ENCODE results near the gene PNLIPRP3.

PNLIPRP3 gene

DNA sequence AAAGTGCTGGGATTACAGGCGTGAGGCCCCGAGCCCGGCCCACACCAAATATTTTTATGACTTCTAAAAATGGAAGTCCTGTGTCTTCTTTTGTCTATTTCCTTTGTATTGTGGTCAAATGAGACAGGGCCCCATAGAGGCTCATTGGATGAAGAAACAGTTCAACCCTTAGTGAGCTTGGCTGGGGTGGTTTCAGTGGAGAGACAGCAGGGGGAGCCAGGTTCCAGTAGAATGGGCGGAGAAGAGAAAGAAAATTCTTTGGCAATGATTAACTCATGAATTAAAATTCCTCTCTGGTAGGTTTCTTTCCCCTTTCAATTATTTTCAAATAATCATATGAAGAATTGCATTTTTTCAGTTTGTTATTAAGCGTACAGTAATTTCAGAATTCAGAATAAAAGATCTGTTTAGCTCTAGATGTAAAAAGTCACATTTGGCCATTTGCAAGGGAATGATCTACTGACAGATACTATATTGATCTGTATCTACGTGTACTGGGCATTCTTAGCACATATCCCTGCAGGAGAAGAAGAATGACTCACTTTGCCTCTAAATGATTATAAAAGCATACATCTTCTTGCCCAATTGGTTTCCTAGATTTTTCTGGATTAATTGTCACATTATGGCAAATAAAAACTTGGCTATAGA is 43.2 kb downstream of the PNLIPRP3 start:
- Histone ChIP-seq H2AFZ (ENCODE audit: low read depth) (no peak overlapping the region), H3K27me3 (ENCODE audit: insufficient read depth, low read depth) (no peaks in the 10 kb centered on the region), H3K4me2 (no peak overlapping the region), H3K79me2 (ENCODE audit: insufficient read depth, low read depth) (no peaks in the 10 kb centered on the region), H3K4me1 (ENCODE audit: low read depth, poor library complexity, severe bottlenecking) (no peaks in the 10 kb centered on the region), H3K4me3 (IDR thresholded peaks at IDR 0.05; ENCODE audit: insufficient read depth, low read depth, low read length) (no peak overlapping the region), H4K20me1 (ENCODE audit: insufficient read depth) (no peaks in the 10 kb centered on the region), H3K36me3 (ENCODE audit: insufficient read depth) (no peaks in the 10 kb centered on the region), H3K9ac (no peak overlapping the region), H3K27ac (no peak overlapping the region)
- TF ChIP-seq, protein P1, sequence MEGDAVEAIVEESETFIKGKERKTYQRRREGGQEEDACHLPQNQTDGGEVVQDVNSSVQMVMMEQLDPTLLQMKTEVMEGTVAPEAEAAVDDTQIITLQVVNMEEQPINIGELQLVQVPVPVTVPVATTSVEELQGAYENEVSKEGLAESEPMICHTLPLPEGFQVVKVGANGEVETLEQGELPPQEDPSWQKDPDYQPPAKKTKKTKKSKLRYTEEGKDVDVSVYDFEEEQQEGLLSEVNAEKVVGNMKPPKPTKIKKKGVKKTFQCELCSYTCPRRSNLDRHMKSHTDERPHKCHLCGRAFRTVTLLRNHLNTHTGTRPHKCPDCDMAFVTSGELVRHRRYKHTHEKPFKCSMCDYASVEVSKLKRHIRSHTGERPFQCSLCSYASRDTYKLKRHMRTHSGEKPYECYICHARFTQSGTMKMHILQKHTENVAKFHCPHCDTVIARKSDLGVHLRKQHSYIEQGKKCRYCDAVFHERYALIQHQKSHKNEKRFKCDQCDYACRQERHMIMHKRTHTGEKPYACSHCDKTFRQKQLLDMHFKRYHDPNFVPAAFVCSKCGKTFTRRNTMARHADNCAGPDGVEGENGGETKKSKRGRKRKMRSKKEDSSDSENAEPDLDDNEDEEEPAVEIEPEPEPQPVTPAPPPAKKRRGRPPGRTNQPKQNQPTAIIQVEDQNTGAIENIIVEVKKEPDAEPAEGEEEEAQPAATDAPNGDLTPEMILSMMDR (conservative IDR thresholded peaks at IDR 0.05; ENCODE audit: low read depth, low read length), result peak; percentile 28; the same call in 1 of the 2 replicates

DNA sequence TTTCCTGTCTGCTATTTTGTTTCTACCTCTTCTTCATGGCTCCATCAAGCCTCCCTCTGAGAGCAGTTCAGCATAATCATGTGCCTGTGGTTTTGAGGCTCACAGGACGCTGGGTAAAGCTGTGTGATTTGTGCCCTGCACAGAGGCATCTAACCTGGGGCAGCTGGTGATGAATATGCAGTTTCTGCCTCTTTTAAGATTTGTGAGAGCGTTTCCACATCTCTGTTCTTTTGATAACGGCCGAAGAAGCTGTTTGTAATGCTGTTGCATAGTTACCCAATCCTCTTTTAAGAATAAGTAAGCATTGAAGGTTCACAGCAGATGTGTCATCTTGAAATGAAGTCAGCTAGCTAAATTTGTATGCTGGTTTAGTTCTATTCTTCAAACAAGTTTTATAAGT is 45.2 kb downstream of the PNLIPRP3 start:
- Histone ChIP-seq H3K27me3 (ENCODE audit: insufficient read depth, low read depth) (no peaks in the 10 kb centered on the region), H3K4me1 (ENCODE audit: low read depth, poor library complexity, severe bottlenecking) (no peaks in the 10 kb centered on the region), H3K27ac (no peak overlapping the region), H4K20me1 (ENCODE audit: insufficient read depth) (no peaks in the 10 kb centered on the region), H3K4me2 (no peak overlapping the region), H3K9ac (no peak overlapping the region), H3K79me2 (ENCODE audit: insufficient read depth, low read depth) (no peaks in the 10 kb centered on the region), H3K4me3 (IDR thresholded peaks at IDR 0.05; ENCODE audit: insufficient read depth, low read depth, low read length) (no peak overlapping the region), H3K36me3 (ENCODE audit: insufficient read depth) (no peaks in the 10 kb centered on the region), H2AFZ (ENCODE audit: low read depth) (no peak overlapping the region)
- TF ChIP-seq, protein P1 (conservative IDR thresholded peaks at IDR 0.05; ENCODE audit: low read depth, low read length), result no peak

DNA sequence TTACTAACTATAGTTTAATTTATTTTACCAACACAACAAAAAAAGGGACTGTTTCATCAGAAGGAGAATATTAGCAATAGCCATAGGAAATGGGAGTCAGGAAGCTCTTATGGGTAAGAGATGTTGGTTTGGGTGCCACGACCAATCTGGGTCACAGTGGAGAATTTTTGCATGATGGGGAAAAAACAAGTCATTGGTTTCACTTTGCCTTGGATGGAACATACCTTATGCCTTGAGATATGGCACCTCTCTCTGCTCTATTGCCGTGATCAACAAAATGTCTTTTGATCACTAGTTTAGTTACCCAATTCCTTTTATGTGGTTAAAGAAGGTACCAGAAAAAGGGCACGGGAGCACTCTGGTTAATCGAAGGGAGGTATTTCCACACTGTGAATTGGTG is 48.2 kb downstream of the PNLIPRP3 start:
- no peaks in the 10 kb centered on the region for H4K20me1 ChIP-seq (ENCODE audit: insufficient read depth)
- H3K4me2 ChIP-seq, result no peak overlapping the region
- no peaks in the 10 kb centered on the region for H3K4me1 ChIP-seq (ENCODE audit: low read depth, poor library complexity, severe bottlenecking)
- H3K27me3 ChIP-seq (ENCODE audit: insufficient read depth, low read depth), result no peaks in the 10 kb centered on the region
- TF ChIP-seq, protein P1 (conservative IDR thresholded peaks at IDR 0.05; ENCODE audit: low read depth, low read length), result no peak
- no peak overlapping the region for H3K27ac ChIP-seq
- H3K9ac ChIP-seq, result no peak overlapping the region
- no peak overlapping the region for H3K4me3 ChIP-seq (IDR thresholded peaks at IDR 0.05; ENCODE audit: insufficient read depth, low read depth, low read length)
- H3K36me3 ChIP-seq (ENCODE audit: insufficient read depth), result no peaks in the 10 kb centered on the region
- no peak overlapping the region for H2AFZ ChIP-seq (ENCODE audit: low read depth)
- H3K79me2 ChIP-seq (ENCODE audit: insufficient read depth, low read depth), result no peaks in the 10 kb centered on the region

- Histone ChIP-seq H3K9ac (no peak overlapping the region), H3K4me3 (IDR thresholded peaks at IDR 0.05; ENCODE audit: insufficient read depth, low read depth, low read length) (no peak overlapping the region), H4K20me1 (ENCODE audit: insufficient read depth) (no peaks in the 10 kb centered on the region), H3K4me2 (no peak overlapping the region), H3K36me3 (ENCODE audit: insufficient read depth) (no peaks in the 10 kb centered on the region), H3K27ac (no peak overlapping the region), H3K79me2 (ENCODE audit: insufficient read depth, low read depth) (no peaks in the 10 kb centered on the region), H3K27me3 (ENCODE audit: insufficient read depth, low read depth) (no peaks in the 10 kb centered on the region), H2AFZ (ENCODE audit: low read depth) (no peak overlapping the region), H3K4me1 (ENCODE audit: low read depth, poor library complexity, severe bottlenecking) (no peaks in the 10 kb centered on the region)
- TF ChIP-seq, protein P1 (conservative IDR thresholded peaks at IDR 0.05; ENCODE audit: low read depth, low read length), result no peak
Observed at GRCh38 chr10:116476461-116476860, 48.8 kb downstream of the PNLIPRP3 start.
